Neural cell (in vitro differentiated cells): ENCODE results near the gene RALGAPB.

Experiments
- CTCF ChIP-seq: fragments of 450-650 bp; IDR thresholded peaks from 2 replicates; pipeline ENCODE4 v1.5.1; 2014; ENCODE audit warnings: antibody characterized with exemption, mild to moderate bottlenecking, moderate library complexity; ENCODE audit not compliant: poor library complexity, severe bottlenecking
- EZH2 ChIP-seq: fragments of 200-600, 300-800 bp; shearing (Covaris generic), sonication (generic); IDR thresholded peaks from 2 replicates; pipeline ENCODE4 v1.6.1; 2014; ENCODE audit warnings: antibody characterized with exemption, low read length, borderline replicate concordance, mild to moderate bottlenecking; ENCODE audit not compliant: insufficient read depth, poor library complexity, severe bottlenecking
- POLR2AphosphoS5 ChIP-seq: IDR thresholded peaks from 2 replicates; pipeline ENCODE4 v1.6.1; 2012
- TAF1 ChIP-seq: IDR thresholded peaks from 2 replicates; pipeline ENCODE4 v1.6.1; 2012; ENCODE audit warnings: low read depth

DNA sequence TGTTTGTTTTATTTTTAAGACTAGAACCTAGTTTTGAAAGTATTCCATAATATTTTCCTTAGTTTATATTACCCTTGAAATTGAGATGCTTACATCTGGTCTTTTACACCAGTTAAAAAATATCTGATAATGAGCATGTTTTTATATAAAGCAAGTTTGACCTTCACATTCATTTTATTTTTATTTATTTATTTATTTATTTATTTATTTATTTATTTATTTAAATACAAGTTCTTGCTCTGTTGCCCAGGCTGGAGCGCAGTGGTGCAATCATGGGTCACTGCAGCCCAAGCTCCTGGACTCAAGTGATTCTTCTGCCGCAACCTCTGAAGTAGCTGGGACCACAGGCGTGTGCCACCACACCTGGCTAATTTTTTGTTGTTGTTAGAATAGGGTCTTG, 55.5 kb downstream of the RALGAPB start:
- no peak for TF ChIP-seq POLR2AphosphoS5
- no peak for TF ChIP-seq CTCF
- TF ChIP-seq TAF1: no peak
- no peak for TF ChIP-seq EZH2
